OCI-LY7 (cell line): Measurements from ENCODE around the gene LRRC28. TPM values are rescaled to one million over a fixed set of nuclear protein-coding genes. Genes with fewer than 3 reads are reported as not detected.

Experiments used
- BruUV-seq: library from RNA; stranded (reverse); fragments of 400-500 nt; replicated peaks from 2 replicates; lab custom pipeline; 2021; lab: Mats Ljungman, UMichigan
- CTCF ChIA-PET: fragments of 300-600 bp; sonication (Branson Sonifier 250); formaldehyde crosslinking; loops from one replicate; lab custom pipeline; 2022; ENCODE audit warnings: antibody characterized with exemption; ENCODE audit not compliant: unreplicated experiment; lab: Charles Lee
- POLR2A ChIA-PET: fragments of 300-600 bp; sonication (Branson Sonifier 250); formaldehyde crosslinking; loops from one replicate; lab custom pipeline; 2022; ENCODE audit warnings: antibody characterized with exemption; lab: Charles Lee
- DNase-seq: peaks from one replicate; pipeline ENCODE4 v3.0.0-alpha.2; 2015; ENCODE audit warnings: low spot score
- H2AFZ ChIP-seq: fragments of 200-600 bp; sonication (generic), shearing (Covaris generic); 2 replicates; pipeline ENCODE4 v1.6.1; 2014; ENCODE audit warnings: mild to moderate bottlenecking, antibody characterized with exemption, low read length, moderate library complexity
- H3K27ac ChIP-seq: fragments of 200-600 bp; sonication (generic); 2 replicates; pipeline ENCODE4 v1.5.1; 2014; ENCODE audit warnings: mixed run types, low read depth, mild to moderate bottlenecking, moderate library complexity, low read length, inconsistent platforms; ENCODE audit not compliant: poor library complexity, severe bottlenecking
- H3K36me3 ChIP-seq: fragments of 200-600 bp; sonication (generic); 2 replicates; pipeline ENCODE4 v1.6.1; 2014; ENCODE audit warnings: mild to moderate bottlenecking, antibody characterized with exemption, low read length, moderate library complexity, mixed read lengths; ENCODE audit not compliant: insufficient read depth
- H3K4me1 ChIP-seq: fragments of 200-600 bp; sonication (generic); 2 replicates; pipeline ENCODE4 v1.5.1; 2014; ENCODE audit warnings: mild to moderate bottlenecking, low read length; ENCODE audit not compliant: insufficient read depth, poor library complexity, severe bottlenecking
- H3K4me2 ChIP-seq: fragments of 200-600 bp; sonication (generic); 2 replicates; pipeline ENCODE4 v1.6.1; 2014; ENCODE audit warnings: mild to moderate bottlenecking, low read length
- H3K4me3 ChIP-seq: fragments of 200-600 bp; sonication (generic); 2 replicates; pipeline ENCODE4 v1.5.1; 2014; ENCODE audit warnings: mild to moderate bottlenecking, low read depth, low read length; ENCODE audit not compliant: poor library complexity, severe bottlenecking
- H3K79me2 ChIP-seq: fragments of 200-600 bp; sonication (generic); 2 replicates; pipeline ENCODE4 v1.6.1; 2016; ENCODE audit warnings: low read depth, mild to moderate bottlenecking, low read length, moderate library complexity, mixed read lengths; ENCODE audit not compliant: insufficient read depth
- H3K9me2 ChIP-seq: fragments of 200-600 bp; sonication (generic); 2 replicates; pipeline ENCODE4 v1.6.1; 2016; ENCODE audit warnings: mild to moderate bottlenecking, low read length, mixed read lengths; ENCODE audit not compliant: insufficient read depth
- H3K9me3 ChIP-seq: fragments of 200-600 bp; sonication (generic); 2 replicates; pipeline ENCODE4 v1.6.1; 2014; ENCODE audit warnings: mild to moderate bottlenecking, mixed run types, low read length, mixed read lengths
- H4K20me1 ChIP-seq: fragments of 200-600 bp; sonication (generic); 2 replicates; pipeline ENCODE4 v1.6.1; 2014; ENCODE audit warnings: mild to moderate bottlenecking, antibody characterized with exemption, low read length, moderate library complexity, mixed read lengths; ENCODE audit not compliant: insufficient read depth
- EZH2phosphoT487 ChIP-seq: fragments of 200-600 bp; sonication (generic); IDR thresholded peaks from 2 replicates; pipeline ENCODE4 v1.6.1; 2018; ENCODE audit warnings: low read depth, borderline replicate concordance, mild to moderate bottlenecking, mixed run types, antibody characterized with exemption, low read length, moderate library complexity, mixed read lengths
- intact Hi-C: fragments of 100-400 bp; cut with micrococcal nuclease; formaldehyde crosslinking; loops from one replicate; pipeline ENCODE4 v1.10.0; 2022; ENCODE audit not compliant: unreplicated experiment
- total RNA-seq, 2 experiments: library from RNA; depleted of rRNA in 1 of 2; stranded (reverse); fragments of >200 nt in 1 of 2; shearing (Covaris generic) in 1 of 2; gene quantifications; 2 replicates each; pipeline ENCODE4 v1.2.3, GENCODE V29; 2014 to 2022
- TF ChIP-seq, protein P1 (sequence below): fragments of 200-600 bp; sonication (generic); conservative IDR thresholded peaks from 2 replicates; pipeline ENCODE4 v1.5.1; 2014; ENCODE audit warnings: mild to moderate bottlenecking, antibody characterized with exemption, low read length, moderate library complexity, mixed read lengths

The LRRC28 gene
- total RNA-seq, 2 experiments from 2014 or later = 25.7 to 30.2 TPM

GRCh38 chr15:99438224-99438585 lies 186.9 kb downstream of the LRRC28 start:
- Histone ChIP-seq H4K20me1 (no peaks in the 10 kb centered on the region), H3K4me2 (no peak overlapping the region), H3K9me3 (no peaks in the 10 kb centered on the region), H3K27ac (no peak overlapping the region), H3K79me2 (no peaks in the 10 kb centered on the region), H3K9me2 (no peaks in the 10 kb centered on the region), H3K4me1 (peaks cover 4% of the 10 kb centered on the region), H3K36me3 (no peaks in the 10 kb centered on the region), H2AFZ (no peak overlapping the region), H3K4me3 (no peak overlapping the region)
- TF ChIP-seq EZH2phosphoT487 = no peak
- TF ChIP-seq, protein P1, sequence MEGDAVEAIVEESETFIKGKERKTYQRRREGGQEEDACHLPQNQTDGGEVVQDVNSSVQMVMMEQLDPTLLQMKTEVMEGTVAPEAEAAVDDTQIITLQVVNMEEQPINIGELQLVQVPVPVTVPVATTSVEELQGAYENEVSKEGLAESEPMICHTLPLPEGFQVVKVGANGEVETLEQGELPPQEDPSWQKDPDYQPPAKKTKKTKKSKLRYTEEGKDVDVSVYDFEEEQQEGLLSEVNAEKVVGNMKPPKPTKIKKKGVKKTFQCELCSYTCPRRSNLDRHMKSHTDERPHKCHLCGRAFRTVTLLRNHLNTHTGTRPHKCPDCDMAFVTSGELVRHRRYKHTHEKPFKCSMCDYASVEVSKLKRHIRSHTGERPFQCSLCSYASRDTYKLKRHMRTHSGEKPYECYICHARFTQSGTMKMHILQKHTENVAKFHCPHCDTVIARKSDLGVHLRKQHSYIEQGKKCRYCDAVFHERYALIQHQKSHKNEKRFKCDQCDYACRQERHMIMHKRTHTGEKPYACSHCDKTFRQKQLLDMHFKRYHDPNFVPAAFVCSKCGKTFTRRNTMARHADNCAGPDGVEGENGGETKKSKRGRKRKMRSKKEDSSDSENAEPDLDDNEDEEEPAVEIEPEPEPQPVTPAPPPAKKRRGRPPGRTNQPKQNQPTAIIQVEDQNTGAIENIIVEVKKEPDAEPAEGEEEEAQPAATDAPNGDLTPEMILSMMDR = no peak
- BruUV-seq = no TSS peak
- CTCF ChIA-PET = no interaction called here
- POLR2A ChIA-PET = no interaction called here
- intact Hi-C loops = no loop called here
- DNase-seq = no peak

DNA sequence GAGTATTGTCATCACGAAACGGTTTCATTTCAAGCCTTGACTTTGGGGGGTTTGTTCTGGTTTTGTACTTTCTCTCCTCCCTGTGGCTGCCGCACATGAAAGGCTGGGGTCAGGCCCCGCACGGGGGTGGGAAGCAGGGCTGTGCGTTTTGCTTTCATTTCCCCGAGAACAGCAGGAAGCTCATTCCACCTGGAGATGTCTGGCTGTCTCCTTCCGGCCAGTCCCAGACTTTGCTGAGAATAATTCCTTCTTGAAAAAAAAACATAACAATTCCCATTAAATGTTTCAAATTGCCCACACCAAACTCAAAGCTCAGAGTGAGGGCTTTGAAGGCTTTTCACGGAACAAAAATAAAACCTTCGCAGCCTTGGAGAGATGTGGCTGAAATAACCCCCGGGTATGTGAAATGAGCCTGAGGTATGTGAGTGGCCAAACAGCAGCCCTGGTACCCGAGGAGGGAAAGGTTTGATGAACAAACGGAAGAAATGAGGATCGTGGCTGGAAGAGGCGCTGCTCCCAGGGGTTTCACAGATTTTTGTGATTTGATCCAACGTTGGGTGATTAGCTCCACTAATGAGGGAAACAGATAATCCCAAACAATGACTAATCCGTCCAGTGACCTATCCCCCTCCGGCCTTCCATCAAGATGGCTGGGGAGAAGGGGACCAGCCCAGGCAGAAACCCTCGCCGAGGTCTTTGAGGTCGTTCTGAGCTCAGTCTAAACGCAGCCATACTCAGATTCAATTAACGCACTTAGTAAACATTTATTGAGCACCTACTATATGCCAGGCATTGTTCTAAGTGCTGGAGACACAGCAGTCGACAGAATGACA lies 187.6 kb downstream of the LRRC28 start:
- H3K27ac ChIP-seq = no peak overlapping the region
- H3K4me3 ChIP-seq = no peak overlapping the region
- no peaks in the 10 kb centered on the region for H3K9me2 ChIP-seq
- H3K79me2 ChIP-seq = no peaks in the 10 kb centered on the region
- no peak overlapping the region for H2AFZ ChIP-seq
- H4K20me1 ChIP-seq = no peaks in the 10 kb centered on the region
- no peak overlapping the region for H3K4me2 ChIP-seq
- H3K36me3 ChIP-seq = no peaks in the 10 kb centered on the region
- H3K4me1 ChIP-seq = no peaks in the 10 kb centered on the region
- no TSS peak for BruUV-seq
- intact Hi-C loops = no loop called here
- ChIA-PET POLR2A (no interaction called here), CTCF (no interaction called here)
- no peak for DNase-seq
- no peaks in the 10 kb centered on the region for H3K9me3 ChIP-seq
- TF ChIP-seq, protein P1 = no peak
- no peak for TF ChIP-seq EZH2phosphoT487

GRCh38 chr15:99439524-99439835 lies 188.2 kb downstream of the LRRC28 start:
- no TSS peak for BruUV-seq
- DNase-seq = no peak
- H3K4me2 ChIP-seq = no peak overlapping the region
- no peaks in the 10 kb centered on the region for H3K79me2 ChIP-seq
- no peaks in the 10 kb centered on the region for H4K20me1 ChIP-seq
- H3K4me1 ChIP-seq = no peaks in the 10 kb centered on the region
- no peaks in the 10 kb centered on the region for H3K9me2 ChIP-seq
- no peak for TF ChIP-seq EZH2phosphoT487
- TF ChIP-seq, protein P1 = no peak
- POLR2A ChIA-PET = no interaction called here
- H3K4me3 ChIP-seq = no peak overlapping the region
- CTCF ChIA-PET = no interaction called here
- intact Hi-C loops = no loop called here
- no peak overlapping the region for H2AFZ ChIP-seq
- H3K36me3 ChIP-seq = no peaks in the 10 kb centered on the region
- H3K9me3 ChIP-seq = no peaks in the 10 kb centered on the region
- H3K27ac ChIP-seq = no peak overlapping the region
